Cardiac muscle cell (in vitro differentiated cells and primary cell): Measurements from ENCODE around the gene CTIF. TPM values are rescaled to one million over a fixed set of nuclear protein-coding genes. Genes with fewer than 3 reads are reported as not detected.

Source experiments
- DNase-seq, 2 donors: peaks; one replicate each; pipeline versions ENCODE4 v3.0.0 to v3.0.0-alpha.2; 2010 to 2017; ENCODE audit warnings: low read depth in 1 of 2, low spot score in 1 of 2
- H3K27ac ChIP-seq: fragments of 200-600 bp; sonication (generic); 2 replicates; pipeline ENCODE4 v1.5.1; 2016
- H3K27me3 ChIP-seq: fragments of 200-600 bp; sonication (generic); 2 replicates; pipeline ENCODE4 v1.6.0; 2016; ENCODE audit warnings: control low read depth
- H3K36me3 ChIP-seq: fragments of 200-600 bp; sonication (generic); 2 replicates; pipeline ENCODE4 v1.5.1; 2016; ENCODE audit warnings: control low read depth
- H3K4me1 ChIP-seq: fragments of 200-600 bp; sonication (generic); 2 replicates; pipeline ENCODE4 v1.8.1; 2017; ENCODE audit warnings: low read depth, mild to moderate bottlenecking, mixed run types
- H3K4me3 ChIP-seq: fragments of 200-600 bp; sonication (generic); 2 replicates; pipeline ENCODE4 v1.5.1; 2016; ENCODE audit warnings: mild to moderate bottlenecking
- H3K9me3 ChIP-seq: fragments of 200-600 bp; sonication (generic); 2 replicates; pipeline ENCODE4 v1.5.1; 2017; ENCODE audit warnings: low read depth, mild to moderate bottlenecking, control low read depth
- CTCF ChIP-seq: IDR thresholded peaks from 2 replicates; pipeline ENCODE4 v1.5.1; 2012; ENCODE audit warnings: low read depth, mild to moderate bottlenecking, low read length
- polyA plus RNA-seq: library from polyadenylated mRNA; unstranded; fragments of >200 nt; fragmentation: Nextera tagmentation; extraction: Ambion mirVana; gene quantifications from 2 replicates; pipeline ENCODE4 v1.2.1, GENCODE V29; 2016
- total RNA-seq: library from RNA; depleted of rRNA; stranded (reverse); fragments of >200 nt; gene quantifications from 2 replicates; pipeline ENCODE4 v1.2.3, GENCODE V29; 2016

CTIF gene
- total and polyA plus RNA-seq, 2 experiments from 2014 or later = 16.5 to 22.0 TPM

- no peak for TF ChIP-seq CTCF
- Histone ChIP-seq H3K27me3 (no peaks in the 10 kb centered on the region), H3K27ac (peak overlapping the region; percentile 65), H3K4me3 (no peak overlapping the region), H3K9me3 (no peaks in the 10 kb centered on the region), H3K4me1 (peaks cover 33% of the 10 kb centered on the region), H3K36me3 (no peaks in the 10 kb centered on the region)
- no peak for DNase-seq
These were observed 185.6 kb downstream of the CTIF start for GRCh38 chr18:48724442-48724841.

GRCh38 chr18:48724939-48725338 is 186.1 kb downstream of the CTIF start:
- Histone ChIP-seq H3K27ac (peak overlapping the region; percentile 65), H3K36me3 (no peaks in the 10 kb centered on the region), H3K4me1 (peaks cover 28% of the 10 kb centered on the region), H3K4me3 (no peak overlapping the region), H3K27me3 (no peaks in the 10 kb centered on the region), H3K9me3 (no peaks in the 10 kb centered on the region)
- no peak for TF ChIP-seq CTCF
- no peak for DNase-seq

GRCh38 chr18:48725562-48725961 is 186.7 kb downstream of the CTIF start:
- Histone ChIP-seq H3K27me3 (no peaks in the 10 kb centered on the region), H3K9me3 (no peaks in the 10 kb centered on the region), H3K4me1 (peaks cover 23% of the 10 kb centered on the region), H3K27ac (peak overlapping the region; percentile 65), H3K4me3 (no peak overlapping the region), H3K36me3 (no peaks in the 10 kb centered on the region)
- TF ChIP-seq CTCF = no peak
- DNase-seq = no peak

- no peaks in the 10 kb centered on the region for H3K9me3 ChIP-seq
- H3K4me1 ChIP-seq = peaks cover 14% of the 10 kb centered on the region
- no peak overlapping the region for H3K27ac ChIP-seq
- DNase-seq = no peak
- H3K4me3 ChIP-seq = no peak overlapping the region
- TF ChIP-seq CTCF = no peak
- no peaks in the 10 kb centered on the region for H3K27me3 ChIP-seq
- H3K36me3 ChIP-seq = no peaks in the 10 kb centered on the region
These were observed 188.8 kb downstream of the CTIF start for GRCh38 chr18:48727681-48728080.

GRCh38 chr18:48728204-48728833 is 189.5 kb downstream of the CTIF start:
- H3K27me3 ChIP-seq = no peaks in the 10 kb centered on the region
- peak in 1 of 2 donors; percentile 98 for DNase-seq
- no peak overlapping the region for H3K4me3 ChIP-seq
- no peak for TF ChIP-seq CTCF
- no peaks in the 10 kb centered on the region for H3K36me3 ChIP-seq
- peaks cover 10% of the 10 kb centered on the region for H3K4me1 ChIP-seq
- H3K27ac ChIP-seq = no peak overlapping the region
- H3K9me3 ChIP-seq = no peaks in the 10 kb centered on the region
